A549 (cell line): ENCODE data around the gene TAGAP. TPM values are rescaled to one million over a fixed set of nuclear protein-coding genes. Genes with fewer than 3 reads are reported as not detected.

ENCODE experiments used
- ATAC-seq, 2 experiments: fragments of 200-7000 bp in 1 of 2; fragments of >200 bp in 1 of 2; cut with Nextera tagmentation in 1 of 2; cut with Tn5 transposase in 1 of 2; 3 replicates each; pipeline versions ENCODE4 v1.8.0 to v1.9.1; 2018 to 2020; ENCODE audit warnings: mild to moderate bottlenecking in 1 of 2, moderate library complexity in 1 of 2
- CTCF ChIA-PET: fragments of 300-600 bp; sonication (Branson Sonifier 250); formaldehyde crosslinking; extraction: SDS; loops from one replicate; lab custom pipeline; 2021; ENCODE audit warnings: antibody characterized with exemption, inconsistent platforms; lab: Yijun Ruan, JAX
- POLR2A ChIA-PET: fragments of 350-600 bp; formaldehyde crosslinking; extraction: SDS; loops from one replicate; lab custom pipeline; 2021; ENCODE audit warnings: antibody characterized with exemption, inconsistent platforms; lab: Yijun Ruan, JAX
- DNase-seq, 2 experiments: peaks; one replicate each; pipeline versions ENCODE4 v3.0.0 to v3.0.0-alpha.2; 2011 to 2016; ENCODE audit warnings: low read depth in 1 of 2, low spot score in 1 of 2
- FAIRE-seq: peaks from 2 replicates; lab custom pipeline; 2011; peaks lifted over from hg19 to GRCh38; lab: Jason Lieb, UNC
- H3K27ac ChIP-seq, 2 experiments: fragments of >200 bp; sonication (Bioruptor Twin); formaldehyde crosslinking; 3 replicates each; pipeline ENCODE4 v1.5.1; 2016 to 2017
- H3K4me1 ChIP-seq: fragments of >200 bp; sonication (Bioruptor Twin); formaldehyde crosslinking; 3 replicates; pipeline ENCODE4 v1.6.1; 2016
- H3K4me2 ChIP-seq: fragments of >200 bp; sonication (Bioruptor Twin); formaldehyde crosslinking; 3 replicates; pipeline ENCODE4 v1.6.1; 2016
- H3K4me3 ChIP-seq: fragments of >200 bp; sonication (Bioruptor Twin); formaldehyde crosslinking; 3 replicates; pipeline ENCODE4 v1.5.1; 2016
- H3K9me3 ChIP-seq: fragments of >200 bp; sonication (Bioruptor Twin); formaldehyde crosslinking; 3 replicates; pipeline ENCODE4 v1.6.1; 2016
- EHMT2 ChIP-seq: fragments of 200-600 bp; sonication (generic); IDR thresholded peaks from 2 replicates; pipeline ENCODE4 v1.6.1; 2016; ENCODE audit warnings: antibody characterized with exemption, low read depth, mild to moderate bottlenecking, moderate library complexity
- EP300 ChIP-seq, 2 experiments: fragments of >200 bp; sonication (Bioruptor Twin); formaldehyde crosslinking; IDR thresholded peaks; 2 replicates in 1 of 2; 3 replicates in 1 of 2; pipeline ENCODE4 v1.6.1; 2016 to 2017
- HOXB13 ChIP-seq: fragments of 250-450 bp; sonication (Bioruptor Pico); IDR thresholded peaks from 2 replicates; pipeline ENCODE4 v1.5.0; 2020; ENCODE audit warnings: low read depth, mild to moderate bottlenecking, moderate library complexity
- HOXB5 ChIP-seq: fragments of 250-450 bp; sonication (Bioruptor Pico); IDR thresholded peaks from 2 replicates; pipeline ENCODE4 v1.5.0; 2020; ENCODE audit warnings: mild to moderate bottlenecking, moderate library complexity
- JUNB ChIP-seq: fragments of >200 bp; sonication (Bioruptor Twin); formaldehyde crosslinking; IDR thresholded peaks from 2 replicates; pipeline ENCODE4 v1.6.1; 2016
- KDM5A ChIP-seq: fragments of 200-600 bp; sonication (generic); IDR thresholded peaks from 2 replicates; pipeline ENCODE4 v1.6.1; 2016; ENCODE audit warnings: antibody characterized with exemption, mild to moderate bottlenecking
- MAFK ChIP-seq: fragments of 450-650 bp; IDR thresholded peaks from 2 replicates; pipeline ENCODE4 v1.6.1; 2014; ENCODE audit not compliant: partially characterized antibody
- WGBS: methylation state at CpG from one replicate; pipeline ENCODE4 v1.1.6; 2017; ENCODE audit errors: missing lambda C conversion rate; 5-methylcytosine and 5-hydroxymethylcytosine counted together
- polyA plus RNA-seq, 4 experiments: library from polyadenylated mRNA; depleted of rRNA in 3 of 4; stranded (reverse); fragments of >200 nt; fragmentation: RNase III in 1 of 4; extraction: RNeasy Plus Mini Kit Qiagen cat#74134 plus additional on column Dnase treatment in 1 of 4; gene quantifications; 2 replicates in 3 of 4; 3 replicates in 1 of 4; pipeline ENCODE4 v1.2.3, GENCODE V29; 2011 to 2017
- TF ChIP-seq, protein P1 (sequence below): fragments of >200 bp; sonication (Bioruptor Twin); formaldehyde crosslinking; IDR thresholded peaks from 3 replicates; pipeline ENCODE4 v1.5.1; 2016
- TF ChIP-seq, protein P2 (sequence below): fragments of 150-350 bp; IDR thresholded peaks from 2 replicates; pipeline ENCODE4 v1.6.1; 2014; ENCODE audit warnings: low read depth, mild to moderate bottlenecking, low read length
- TF ChIP-seq, protein P3 (sequence below): fragments of >200 bp; sonication (Bioruptor Twin); formaldehyde crosslinking; IDR thresholded peaks from 2 replicates; pipeline ENCODE4 v1.6.1; 2016
- TF ChIP-seq, protein P4 (sequence below): IDR thresholded peaks from 2 replicates; pipeline ENCODE4 v1.6.1; 2012

TAGAP gene
- polyA plus RNA-seq, 2 of the 4 experiments (the other 2 are of a cell fraction): not detected

DNA sequence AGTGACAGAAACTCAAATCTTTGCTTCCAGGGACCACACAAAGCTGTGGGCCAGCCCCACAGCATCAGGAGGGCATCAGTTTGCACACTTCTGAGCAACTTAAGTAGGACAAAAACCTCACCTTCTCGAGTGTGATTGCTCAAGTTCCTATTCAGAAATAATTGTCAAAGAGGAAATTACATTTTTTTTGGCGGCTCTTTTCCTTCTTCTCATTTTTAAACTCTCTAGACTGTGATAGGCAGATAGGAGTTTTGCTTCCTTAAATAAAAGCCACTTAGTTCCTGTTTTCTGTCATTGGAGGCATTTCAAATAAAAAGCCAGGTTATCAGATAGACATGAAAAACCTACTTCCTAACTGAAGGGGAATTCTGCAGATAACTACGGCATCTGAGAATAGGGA lies 11.2 kb upstream of the TAGAP start (continued):
- TF ChIP-seq, protein P1, sequence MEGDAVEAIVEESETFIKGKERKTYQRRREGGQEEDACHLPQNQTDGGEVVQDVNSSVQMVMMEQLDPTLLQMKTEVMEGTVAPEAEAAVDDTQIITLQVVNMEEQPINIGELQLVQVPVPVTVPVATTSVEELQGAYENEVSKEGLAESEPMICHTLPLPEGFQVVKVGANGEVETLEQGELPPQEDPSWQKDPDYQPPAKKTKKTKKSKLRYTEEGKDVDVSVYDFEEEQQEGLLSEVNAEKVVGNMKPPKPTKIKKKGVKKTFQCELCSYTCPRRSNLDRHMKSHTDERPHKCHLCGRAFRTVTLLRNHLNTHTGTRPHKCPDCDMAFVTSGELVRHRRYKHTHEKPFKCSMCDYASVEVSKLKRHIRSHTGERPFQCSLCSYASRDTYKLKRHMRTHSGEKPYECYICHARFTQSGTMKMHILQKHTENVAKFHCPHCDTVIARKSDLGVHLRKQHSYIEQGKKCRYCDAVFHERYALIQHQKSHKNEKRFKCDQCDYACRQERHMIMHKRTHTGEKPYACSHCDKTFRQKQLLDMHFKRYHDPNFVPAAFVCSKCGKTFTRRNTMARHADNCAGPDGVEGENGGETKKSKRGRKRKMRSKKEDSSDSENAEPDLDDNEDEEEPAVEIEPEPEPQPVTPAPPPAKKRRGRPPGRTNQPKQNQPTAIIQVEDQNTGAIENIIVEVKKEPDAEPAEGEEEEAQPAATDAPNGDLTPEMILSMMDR: no peak
- TF ChIP-seq, all 56 proteins: peak for 0

DNA sequence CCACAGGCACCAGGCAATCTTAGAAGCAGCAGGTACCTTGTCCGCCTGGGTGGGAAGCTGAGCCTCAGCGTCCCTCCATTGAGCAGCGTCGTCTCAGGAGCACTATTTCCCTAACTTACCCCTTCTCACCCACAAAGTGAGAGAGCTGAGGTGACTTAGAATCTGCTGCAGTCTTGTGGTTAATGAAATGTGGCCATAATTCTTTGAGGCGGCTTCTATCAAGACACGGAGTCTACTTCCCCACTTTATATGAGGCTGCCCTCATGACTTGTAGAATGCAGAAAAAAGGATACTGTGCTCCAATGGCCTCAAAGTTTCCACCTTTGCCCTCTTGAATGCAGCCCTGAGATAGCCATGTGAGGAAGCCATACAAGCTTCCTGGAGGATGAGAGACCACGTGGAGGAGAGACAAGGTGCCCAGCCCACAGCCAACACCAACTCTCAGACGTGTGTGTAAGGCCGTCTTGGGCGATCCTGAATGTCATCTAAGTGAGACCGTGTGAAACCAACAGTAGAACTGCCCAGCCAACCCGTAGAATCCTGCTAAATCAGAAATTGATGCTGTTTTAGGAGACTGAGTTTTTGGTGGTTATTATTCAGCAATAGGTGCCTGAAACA lies 9.1 kb upstream of the TAGAP start:
- DNase-seq (no peak), ATAC-seq (no peak), FAIRE-seq (no peak)
- WGBS: 50% methylated on average over 11 of the region's 12 CpGs
- Histone ChIP-seq H3K4me3 (no peak overlapping the region), H3K4me2 (no peak overlapping the region), H3K4me1 (no peaks in the 10 kb centered on the region), H3K9me3 (no peaks in the 10 kb centered on the region; the same call in 2 of the 3 replicates), H3K27ac (no peak overlapping the region)
- TF ChIP-seq, protein P2, sequence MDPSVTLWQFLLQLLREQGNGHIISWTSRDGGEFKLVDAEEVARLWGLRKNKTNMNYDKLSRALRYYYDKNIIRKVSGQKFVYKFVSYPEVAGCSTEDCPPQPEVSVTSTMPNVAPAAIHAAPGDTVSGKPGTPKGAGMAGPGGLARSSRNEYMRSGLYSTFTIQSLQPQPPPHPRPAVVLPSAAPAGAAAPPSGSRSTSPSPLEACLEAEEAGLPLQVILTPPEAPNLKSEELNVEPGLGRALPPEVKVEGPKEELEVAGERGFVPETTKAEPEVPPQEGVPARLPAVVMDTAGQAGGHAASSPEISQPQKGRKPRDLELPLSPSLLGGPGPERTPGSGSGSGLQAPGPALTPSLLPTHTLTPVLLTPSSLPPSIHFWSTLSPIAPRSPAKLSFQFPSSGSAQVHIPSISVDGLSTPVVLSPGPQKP: no peak
- TF ChIP-seq, protein P3, sequence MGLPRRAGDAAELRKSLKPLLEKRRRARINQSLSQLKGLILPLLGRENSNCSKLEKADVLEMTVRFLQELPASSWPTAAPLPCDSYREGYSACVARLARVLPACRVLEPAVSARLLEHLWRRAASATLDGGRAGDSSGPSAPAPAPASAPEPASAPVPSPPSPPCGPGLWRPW: no peak
- ChIA-PET POLR2A (no interaction called here), CTCF (interaction anchor here (1.0 kb wide), 1 partner anchor 50 kb away, joined by 3 read pairs; no protein-coding TSS in a partner anchor)

DNA sequence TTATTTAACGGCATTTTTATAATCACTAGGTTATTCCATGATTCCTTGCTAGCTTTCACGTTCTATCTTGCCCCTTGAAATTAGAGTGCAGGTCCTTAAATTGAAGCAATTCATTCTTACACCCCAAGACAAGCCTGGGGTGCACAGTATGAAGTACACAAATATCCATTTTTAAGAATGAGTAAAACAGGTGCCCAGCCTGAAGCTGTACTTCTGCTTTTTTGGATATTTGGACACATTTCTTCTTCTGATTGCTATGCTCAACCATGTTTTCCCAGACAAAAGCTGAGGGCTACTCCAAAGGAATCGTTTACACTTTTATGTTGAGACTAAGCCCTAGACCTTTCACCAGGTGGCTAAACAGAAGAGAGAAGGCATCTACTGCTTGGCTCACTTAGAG lies 7.9 kb upstream of the TAGAP start:
- H3K9me3 ChIP-seq: no peaks in the 10 kb centered on the region
- 5% methylated on average over 3 of the region's 3 CpGs for WGBS
- H3K4me1 ChIP-seq: no peaks in the 10 kb centered on the region
- ChIA-PET CTCF (interaction anchor here (0.7 kb wide), 1 partner anchor 51 kb away, joined by 3 read pairs; no protein-coding TSS in a partner anchor), POLR2A (no interaction called here)
- TF ChIP-seq, protein P4, sequence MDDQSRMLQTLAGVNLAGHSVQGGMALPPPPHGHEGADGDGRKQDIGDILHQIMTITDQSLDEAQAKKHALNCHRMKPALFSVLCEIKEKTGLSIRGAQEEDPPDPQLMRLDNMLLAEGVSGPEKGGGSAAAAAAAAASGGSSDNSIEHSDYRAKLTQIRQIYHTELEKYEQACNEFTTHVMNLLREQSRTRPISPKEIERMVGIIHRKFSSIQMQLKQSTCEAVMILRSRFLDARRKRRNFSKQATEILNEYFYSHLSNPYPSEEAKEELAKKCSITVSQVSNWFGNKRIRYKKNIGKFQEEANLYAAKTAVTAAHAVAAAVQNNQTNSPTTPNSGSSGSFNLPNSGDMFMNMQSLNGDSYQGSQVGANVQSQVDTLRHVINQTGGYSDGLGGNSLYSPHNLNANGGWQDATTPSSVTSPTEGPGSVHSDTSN: no peak
- TF ChIP-seq KDM5A (no peak), MAFK (no peak), JUNB (no peak)
- ATAC-seq (no peak), FAIRE-seq (no peak), DNase-seq (no peak)
- no peak overlapping the region for H3K4me2 ChIP-seq
- no peak overlapping the region for H3K4me3 ChIP-seq
- H3K27ac ChIP-seq: no peak overlapping the region

DNA sequence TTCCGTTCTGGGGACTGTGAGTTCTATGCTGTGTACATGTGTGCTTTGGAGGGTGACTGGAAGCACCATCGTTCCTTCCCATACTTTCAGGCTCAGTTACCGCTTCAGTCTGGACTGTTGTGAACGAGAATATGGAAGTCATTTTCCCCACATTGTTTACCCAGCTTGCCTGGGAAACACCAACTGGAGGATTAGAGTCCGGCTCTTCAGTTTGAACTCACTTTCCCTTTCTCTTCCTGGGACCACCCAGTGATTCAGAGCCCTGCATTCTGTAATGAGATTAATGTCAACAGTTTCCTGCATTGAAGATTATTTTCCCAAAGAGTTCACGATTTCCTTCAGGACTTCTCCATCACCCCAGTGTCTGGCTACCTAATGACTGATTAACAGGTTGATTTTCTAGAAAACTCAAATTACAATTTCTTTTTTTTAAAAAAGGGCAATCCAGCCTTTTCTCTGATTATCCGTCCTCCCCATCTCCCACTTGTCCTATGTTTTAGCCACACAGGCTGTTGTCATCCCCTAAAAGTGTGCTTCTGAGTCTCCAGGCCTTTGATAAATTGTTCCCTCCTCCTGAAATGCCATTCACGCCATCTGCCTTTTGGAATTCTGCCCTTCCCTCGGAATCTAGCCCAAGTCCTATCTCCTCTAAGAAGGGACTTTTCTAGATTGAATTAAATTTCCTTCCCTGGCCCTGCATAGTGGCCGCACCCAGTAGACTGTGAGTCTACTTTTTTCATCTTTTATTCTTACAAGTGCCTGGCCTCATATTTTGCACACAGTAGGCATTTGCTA lies 3.3 kb upstream of the TAGAP start:
- Histone ChIP-seq H3K4me2 (no peak overlapping the region), H3K27ac (no peak overlapping the region), H3K9me3 (no peaks in the 10 kb centered on the region), H3K4me1 (no peaks in the 10 kb centered on the region), H3K4me3 (no peak overlapping the region)
- DNase-seq: no peak
- TF ChIP-seq EHMT2 (no peak), HOXB13 (CRISPR knock-in tag) (no peak), HOXB5 (CRISPR knock-in tag) (no peak), EP300 (IDR thresholded peaks at IDR 0.05) (no peak)
- no peak for FAIRE-seq
- no peak for ATAC-seq
- 36% methylated on average over 10 of the region's 10 CpGs for WGBS
- ChIA-PET POLR2A (no interaction called here), CTCF (no interaction called here)
